Psoas muscle (tissue), 8 donors: ENCODE measurements around the gene TUBB3. TPM values are rescaled to one million over a fixed set of nuclear protein-coding genes. Genes with fewer than 3 reads are reported as not detected.
"Not testable (repeated sequence)": the region's sequence is repeated elsewhere in the genome, so short reads cannot be mapped to it uniquely, and the experiment has no call there.

Experiments
- ATAC-seq, 4 donors: fragments of 200-7000 bp; cut with Tn5 transposase; one replicate each; pipeline ENCODE4 v1.9.1; 2020; ENCODE audit warnings: moderate library complexity in 3 of 4, mild to moderate bottlenecking in 2 of 4
- DNase-seq, 2 donors: peaks; one replicate each; pipeline ENCODE4 v3.0.0-alpha.2; 2020
- H3K27ac ChIP-seq: fragments of 200-600 bp; one replicate; pipeline ENCODE4 v1.8.0; 2022
- H3K27me3 ChIP-seq, 3 donors: fragments of 200-600 bp in 1 of 3; one replicate each; pipeline versions ENCODE4 v1.6.1 to v1.8.0; 2013 to 2022; ENCODE audit warnings: low read length in 2 of 3, mild to moderate bottlenecking in 2 of 3, moderate library complexity in 1 of 3; ENCODE audit not compliant: insufficient read depth in 3 of 3
- H3K36me3 ChIP-seq, 2 donors: fragments of 200-600 bp in 1 of 2; one replicate each; pipeline versions ENCODE4 v1.6.1 to v1.8.0; 2013 to 2022; ENCODE audit warnings: low read depth in 1 of 2, mild to moderate bottlenecking in 1 of 2, moderate library complexity in 1 of 2; ENCODE audit not compliant: insufficient read depth in 1 of 2
- H3K4me1 ChIP-seq: fragments of 200-600 bp; one replicate; pipeline ENCODE4 v1.8.0; 2022
- H3K4me3 ChIP-seq: fragments of 200-600 bp; one replicate; pipeline ENCODE4 v1.8.0; 2022; ENCODE audit warnings: mild to moderate bottlenecking
- H3K9me3 ChIP-seq: fragments of 200-600 bp; one replicate; pipeline ENCODE4 v1.8.0; 2022
- CTCF ChIP-seq: fragments of 200-600 bp; IDR thresholded peaks from one replicate; pipeline ENCODE4 v1.8.0; 2022; ENCODE audit warnings: antibody characterized with exemption
- WGBS, 3 donors: extraction: QIAGEN DNeasy Blood & Tissue Kit; methylation state at CpG; one replicate each; pipeline versions ENCODE4 v1.1.6 to v1.1.7; 2013; 5-methylcytosine and 5-hydroxymethylcytosine counted together
- intact Hi-C, 2 donors: fragments of 100-400 bp; cut with DNase I; formaldehyde crosslinking; loops; one replicate each; pipeline versions ENCODE4 v1.11.0 to v1.14.2; 2022
- polyA plus RNA-seq, 3 donors: library from polyadenylated mRNA; stranded (reverse); fragments of 200-250 nt; gene quantifications; one replicate each; pipeline ENCODE4 v1.2.3, GENCODE V29; 2013
- total RNA-seq, 4 donors: library from RNA; stranded (reverse); fragmentation: NEBNext Ultra II Directional in 2 of 4; extraction: Animal tissue kit (Norgen Biotek cat#: 25700) in 2 of 4; gene quantifications; one replicate each; pipeline versions ENCODE4 v1.2.1 to v1.2.4, GENCODE V29; 2021 to 2023
- donor health status: healthy with polysubstance abuse.
- donor health status: DM: no; HTN: no; CAD: no; lungs with moderate emphysema.
- donor health status: Bipolar disorder and iron deficiency.
- donor health status: healthy.
- donor health status: DM: yes; HTN: yes; CAD: no.
- donor health status: DM: no; HTN: no; CAD: no.
- donor health status: DM: no; HTN: no; CAD: no.
- donor health status: DM: yes; HTN: yes; CAD: no.

Gene TUBB3
- total and polyA plus RNA-seq, 7 donors = 0.17 to 2.4 (median 0.47) TPM; not detected in 2

GRCh38 chr16:89931964-89932363, 8.8 kb downstream of the TUBB3 start:
- Histone ChIP-seq H3K4me1 (no peaks in the 10 kb centered on the region), H3K27ac (no peak overlapping the region), H3K9me3 (no peaks in the 10 kb centered on the region), H3K27me3 (peaks cover 0 to 4% (median 1%) of the 10 kb centered on the region in 3 donors), H3K4me3 (no peak overlapping the region), H3K36me3 (no peaks in the 10 kb centered on the region)
- no peak for ATAC-seq
- intact Hi-C loops = no loop called here
- no peak for DNase-seq
- 84 to 90% (median 89%) methylated on average over 6 of the region's 6 CpGs for WGBS, 3 donors
- no peak for TF ChIP-seq CTCF

DNA sequence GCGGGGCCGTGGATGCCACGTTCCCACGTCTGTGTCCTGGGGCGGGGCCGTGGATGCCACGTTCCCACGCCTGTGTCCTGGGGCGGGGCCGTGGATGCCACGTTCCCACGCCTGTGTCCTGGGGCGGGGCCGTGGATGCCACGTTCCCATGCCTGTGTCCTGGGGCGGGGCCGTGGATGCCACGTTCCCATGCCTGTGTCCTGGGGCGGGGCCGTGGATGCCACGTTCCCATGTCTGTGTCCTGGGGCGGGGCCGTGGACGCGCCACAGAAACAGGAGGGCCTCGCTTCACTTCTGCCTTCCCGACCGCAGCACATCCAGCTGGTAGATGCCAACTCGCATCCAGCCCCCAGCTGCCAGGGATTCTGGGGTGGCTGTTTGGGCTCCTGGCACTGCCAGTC, 10.9 kb downstream of the TUBB3 start:
- H3K27ac ChIP-seq, ATAC-seq, intact Hi-C loops, H3K4me3 ChIP-seq, DNase-seq, H3K4me1 ChIP-seq, H3K36me3 ChIP-seq, H3K9me3 ChIP-seq: not testable (repeated sequence)
- WGBS, 3 donors = 95 to 97% (median 95%) methylated on average over 21 to 29 of the region's 29 CpGs
- peaks cover 0 to 14% (median 3%) of the 10 kb centered on the region in 3 donors for H3K27me3 ChIP-seq

- H3K9me3 ChIP-seq = no peaks in the 10 kb centered on the region
- intact Hi-C loops = no loop called here
- no peak overlapping the region for H3K4me3 ChIP-seq
- DNase-seq (no peak), ATAC-seq (peak in 1 of 4 donors; percentile 32)
- TF ChIP-seq CTCF = no peak
- H3K36me3 ChIP-seq = no peaks in the 10 kb centered on the region
- no peak overlapping the region for H3K27ac ChIP-seq
- H3K27me3 ChIP-seq = peaks cover 0 to 13% (median 3%) of the 10 kb centered on the region in 3 donors
- 93 to 97% (median 93%) methylated on average over 61 of the region's 61 CpGs for WGBS, 3 donors
- no peaks in the 10 kb centered on the region for H3K4me1 ChIP-seq
These were observed 11.7 kb downstream of the TUBB3 start for GRCh38 chr16:89934611-89935553.

GRCh38 chr16:89935620-89936019, 12.5 kb downstream of the TUBB3 start:
- H3K27ac ChIP-seq, intact Hi-C loops, ATAC-seq, H3K36me3 ChIP-seq, DNase-seq, H3K4me3 ChIP-seq, H3K9me3 ChIP-seq, H3K4me1 ChIP-seq: not testable (repeated sequence)
- H3K27me3 ChIP-seq = peaks cover 0 to 13% (median 2%) of the 10 kb centered on the region in 3 donors
- WGBS, 3 donors = 82 to 83% (median 83%) methylated on average over 22 to 24 of the region's 27 CpGs

- TF ChIP-seq CTCF = no peak
- H3K4me1 ChIP-seq = no peaks in the 10 kb centered on the region
- intact Hi-C loops = no loop called here
- no peak overlapping the region for H3K27ac ChIP-seq
- no peak overlapping the region for H3K4me3 ChIP-seq
- H3K9me3 ChIP-seq = no peaks in the 10 kb centered on the region
- peaks cover 0 to 13% (median 2%) of the 10 kb centered on the region in 3 donors for H3K27me3 ChIP-seq
- DNase-seq = no peak
- no peaks in the 10 kb centered on the region for H3K36me3 ChIP-seq
- 73 to 80% (median 75%) methylated on average over 12 to 13 of the region's 13 CpGs for WGBS, 3 donors
- no peak for ATAC-seq
These were observed 12.9 kb downstream of the TUBB3 start for GRCh38 chr16:89936034-89936433.
